Keratinocyte (primary cell): Measurements from ENCODE around the gene CKM. TPM values are rescaled to one million over a fixed set of nuclear protein-coding genes. Genes with fewer than 3 reads are reported as not detected.

Source experiments
- DNase-seq: peaks from one replicate; pipeline ENCODE4 v3.0.0-alpha.2; 2011; ENCODE audit warnings: low read depth, missing footprints, low spot score
- FAIRE-seq: peaks from 2 replicates; lab custom pipeline; 2011; peaks lifted over from hg19 to GRCh38; lab: Jason Lieb, UNC
- H2AFZ ChIP-seq: 2 replicates; pipeline ENCODE4 v1.6.0; 2012; ENCODE audit warnings: low read length, control low read depth, inconsistent platforms; ENCODE audit not compliant: control insufficient read depth
- H3K27ac ChIP-seq: 2 replicates; pipeline ENCODE4 v1.5.1; 2011; ENCODE audit warnings: low read length; ENCODE audit not compliant: control insufficient read depth, insufficient read depth
- H3K27me3 ChIP-seq: 3 replicates; pipeline ENCODE4 v1.6.0; 2011; ENCODE audit warnings: low read length; ENCODE audit not compliant: control insufficient read depth, insufficient read depth; ENCODE audit errors: extremely low read depth
- H3K36me3 ChIP-seq, 2 experiments: 2 replicates in 1 of 2; 3 replicates in 1 of 2; pipeline ENCODE4 v1.5.1; 2011; ENCODE audit warnings: low read length in 2 of 2, mild to moderate bottlenecking in 1 of 2; ENCODE audit not compliant: control insufficient read depth in 2 of 2, insufficient read depth in 2 of 2; ENCODE audit errors: extremely low read depth in 1 of 2
- H3K4me1 ChIP-seq: 3 replicates; pipeline ENCODE4 v1.5.1; 2011; ENCODE audit warnings: low read length; ENCODE audit not compliant: control insufficient read depth, insufficient read depth; ENCODE audit errors: extremely low read depth
- H3K4me2 ChIP-seq: 3 replicates; pipeline ENCODE4 v1.6.0; 2011; ENCODE audit warnings: low read depth, low read length; ENCODE audit not compliant: control insufficient read depth, insufficient read depth; ENCODE audit errors: extremely low read depth
- H3K4me3 ChIP-seq, 3 experiments: fragments of 200-600 bp in 1 of 3; sonication (generic) in 1 of 3; 2 replicates in 2 of 3; 3 replicates in 1 of 3; pipeline ENCODE4 v1.5.1; 2011 to 2016; ENCODE audit warnings: low read length in 3 of 3, mild to moderate bottlenecking in 3 of 3, control low read depth in 2 of 3, inconsistent platforms in 1 of 3, low read depth in 1 of 3, mixed read lengths in 1 of 3, mixed run types in 1 of 3, moderate library complexity in 1 of 3; ENCODE audit not compliant: control insufficient read depth in 2 of 3, insufficient read depth in 2 of 3; ENCODE audit errors: extremely low read depth in 1 of 3
- H3K79me2 ChIP-seq: 2 replicates; pipeline ENCODE4 v1.6.0; 2012; ENCODE audit warnings: low read length; ENCODE audit not compliant: control insufficient read depth, insufficient read depth
- H3K9ac ChIP-seq: 3 replicates; pipeline ENCODE4 v1.6.0; 2011; ENCODE audit warnings: low read length; ENCODE audit not compliant: control insufficient read depth, insufficient read depth; ENCODE audit errors: extremely low read depth
- H3K9me1 ChIP-seq: 3 replicates; pipeline ENCODE4 v1.6.0; 2011; ENCODE audit warnings: low read length; ENCODE audit not compliant: control insufficient read depth, insufficient read depth; ENCODE audit errors: extremely low read depth
- H3K9me3 ChIP-seq: 2 replicates; pipeline ENCODE4 v1.5.1; 2012; ENCODE audit warnings: low read depth, low read length; ENCODE audit not compliant: control insufficient read depth
- H4K20me1 ChIP-seq: 3 replicates; pipeline ENCODE4 v1.6.0; 2011; ENCODE audit warnings: low read length; ENCODE audit not compliant: control insufficient read depth, insufficient read depth; ENCODE audit errors: extremely low read depth
- CTCF ChIP-seq, 3 experiments: IDR thresholded peaks in 1 of 3; conservative IDR thresholded peaks in 1 of 3; optimal IDR thresholded peaks in 1 of 3; 2 replicates in 2 of 3; 3 replicates in 1 of 3; pipeline versions ENCODE3 to v1.5.1; 2011; ENCODE audit warnings: low read length in 3 of 3, mild to moderate bottlenecking in 3 of 3, moderate library complexity in 2 of 3, control low read depth in 1 of 3, inconsistent platforms in 1 of 3; ENCODE audit not compliant: insufficient read depth in 2 of 3; ENCODE audit errors: extremely low read depth in 1 of 3
- EZH2 ChIP-seq: IDR thresholded peaks from one replicate; pipeline ENCODE4 v1.6.1; 2012; ENCODE audit warnings: inconsistent platforms, mild to moderate bottlenecking, low read length, moderate library complexity
- dilution Hi-C: fragments of 300-500 bp; cut with MboI; formaldehyde crosslinking; loops from one replicate; pipeline ENCODE4 v1.7.0; 2020; ENCODE audit warnings: low sequenced_read_pairs; ENCODE audit not compliant: extremely low pct_ligation_motif_present
- polyA plus RNA-seq, 5 experiments: library from polyadenylated mRNA; depleted of rRNA in 3 of 5; stranded (reverse) in 3 of 5; stranded (forward) in 1 of 5; unstranded in 1 of 5; fragments of >200 nt; gene quantifications; 1 replicate in 1 of 5; 2 replicates in 3 of 5; 3 replicates in 1 of 5; pipeline versions ENCODE4 v1.2.1 to v1.2.3, GENCODE V29; 2011 to 2012; ENCODE audit warnings: missing spikeins in 2 of 5, low read depth in 1 of 5, low replicate concordance in 1 of 5

The CKM gene
- polyA plus RNA-seq, 1 donor (not counting 4 experiments of a cell fraction or from before 2014, with no cell fraction given) = not detected

DNA sequence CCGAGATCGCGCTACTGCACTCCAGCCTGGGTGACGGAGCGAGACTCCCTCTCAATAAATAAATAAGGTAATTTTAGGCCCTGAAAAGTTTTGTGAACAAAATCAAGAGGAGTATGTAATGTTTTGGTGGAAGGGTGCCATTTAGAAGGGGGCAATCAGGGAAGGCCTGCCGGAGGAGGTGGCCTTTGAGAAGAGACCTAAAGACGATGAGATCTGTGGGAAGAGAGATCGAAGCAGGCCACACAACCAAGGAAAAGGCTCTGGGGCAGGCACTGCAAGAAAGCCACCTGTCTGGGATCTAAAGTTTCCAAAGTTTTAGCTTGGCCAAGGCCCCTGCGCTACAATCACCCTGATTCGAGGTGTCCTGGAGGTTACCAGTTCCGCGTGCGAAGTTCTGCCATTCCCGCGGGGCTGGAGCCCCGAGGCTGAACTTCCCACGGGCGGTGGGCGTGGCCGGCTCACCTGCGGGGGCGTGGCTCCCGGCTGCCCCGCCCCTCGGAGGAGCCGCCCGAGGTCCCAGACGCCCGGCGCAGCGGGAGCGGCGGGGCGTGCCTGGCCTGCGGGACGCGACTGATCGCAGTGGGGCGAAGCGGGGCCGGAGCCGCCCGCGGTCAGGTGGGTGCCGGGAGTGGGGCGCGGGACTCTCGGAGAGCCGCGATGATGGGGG is 17.7 kb upstream of the CKM start, which contains the start of gene KLC3:
TSS of gene KLC3 (plus strand) at position 519 of the 667 bp plus-strand sequence. CDS start 4,792 bp downstream, outside the sequence.
- no peak for TF ChIP-seq CTCF (optimal IDR thresholded peaks at IDR 0.05 in 1 of 3, IDR thresholded peaks at IDR 0.05 in 1 of 3, conservative IDR thresholded peaks at IDR 0.05 in 1 of 3; ENCODE audit: extremely low read depth in 1 of 3, insufficient read depth in 2 of 3, low read length in 3 of 3)
- TF ChIP-seq EZH2 = no peak
- Histone ChIP-seq H3K79me2 (peaks cover 18% of the 10 kb centered on the region), H3K27me3 (no peaks in the 10 kb centered on the region), H3K27ac (peak within 1 kb of the TSS; percentile 52), H3K4me3 (peak within 1 kb of the TSS; percentile 82 to 98 (median 83)), H3K36me3 (no peaks in the 10 kb centered on the region), H3K9me1 (no peaks in the 10 kb centered on the region), H3K4me2 (peak within 1 kb of the TSS; percentile 99), H2AFZ (peak within 1 kb of the TSS; percentile 83), H3K9ac (peak within 1 kb of the TSS; percentile 86), H4K20me1 (no peaks in the 10 kb centered on the region), H3K9me3 (no peaks in the 10 kb centered on the region), H3K4me1 (peaks cover 26% of the 10 kb centered on the region)
- dilution Hi-C loops = no loop called here
- no peak for FAIRE-seq
- DNase-seq = no peak

DNA sequence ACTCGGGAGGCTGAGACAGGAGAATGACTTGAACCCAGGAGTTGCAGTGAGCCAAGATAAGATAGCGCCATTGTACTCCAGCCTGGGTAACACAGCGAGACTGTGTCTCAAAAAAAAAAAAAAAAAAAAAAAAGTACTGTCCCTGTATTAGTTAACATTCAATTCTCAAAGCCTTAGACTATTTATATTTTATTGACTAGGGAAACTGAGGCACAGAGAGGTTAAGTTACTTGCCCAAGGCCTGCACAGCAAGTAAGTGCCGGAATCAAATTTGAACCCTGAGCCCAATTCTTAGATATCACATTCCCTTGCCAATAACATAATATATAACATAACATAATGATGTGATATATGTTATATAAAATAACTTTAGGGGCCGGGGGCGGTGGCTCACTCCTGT is 17.0 kb upstream of the CKM start:
- FAIRE-seq = no peak

More for the DNA sequence above, 17.0 kb upstream of the CKM start:
- no peak overlapping the region for H3K4me3 ChIP-seq
- no peaks in the 10 kb centered on the region for H3K9me1 ChIP-seq
- peaks cover 18% of the 10 kb centered on the region for H3K79me2 ChIP-seq
- no peaks in the 10 kb centered on the region for H3K36me3 ChIP-seq
- H4K20me1 ChIP-seq = no peaks in the 10 kb centered on the region
- peaks cover 20% of the 10 kb centered on the region for H3K4me1 ChIP-seq
- no peak overlapping the region for H3K4me2 ChIP-seq
- no peak overlapping the region for H2AFZ ChIP-seq
- H3K27ac ChIP-seq = no peak overlapping the region
- DNase-seq = no peak
- H3K27me3 ChIP-seq = no peaks in the 10 kb centered on the region
- no peak overlapping the region for H3K9ac ChIP-seq
- H3K9me3 ChIP-seq = no peaks in the 10 kb centered on the region
- TF ChIP-seq EZH2 = no peak
- no peak for TF ChIP-seq CTCF (optimal IDR thresholded peaks at IDR 0.05 in 1 of 3, IDR thresholded peaks at IDR 0.05 in 1 of 3, conservative IDR thresholded peaks at IDR 0.05 in 1 of 3; ENCODE audit: extremely low read depth in 1 of 3, insufficient read depth in 2 of 3, low read length in 3 of 3)
- dilution Hi-C loops = no loop called here
